Calu3 (cell line): ENCODE data around the gene TNKS1BP1. TPM values are rescaled to one million over a fixed set of nuclear protein-coding genes. Genes with fewer than 3 reads are reported as not detected.

ENCODE experiments used
- BruUV-seq: library from RNA; stranded (reverse); fragments of 400-500 nt; replicated peaks from 2 replicates; lab custom pipeline; 2021; lab: Mats Ljungman, UMichigan
- CTCF ChIA-PET: fragments of 300-600 bp; sonication (Branson Sonifier 250); formaldehyde crosslinking; loops from one replicate; lab custom pipeline; 2022; ENCODE audit warnings: antibody characterized with exemption; lab: Charles Lee
- DNase-seq: peaks from one replicate; pipeline ENCODE4 v3.0.0; 2022
- H3K27ac Mint-ChIP-seq: one replicate; pipeline ENCODE4 v1.8.0; 2022; ENCODE audit warnings: mixed read lengths; ENCODE audit not compliant: unreplicated experiment
- H3K27me3 Mint-ChIP-seq: one replicate; pipeline ENCODE4 v1.8.0; 2022; ENCODE audit warnings: mixed read lengths; ENCODE audit not compliant: unreplicated experiment
- H3K36me3 Mint-ChIP-seq: one replicate; pipeline ENCODE4 v1.8.0; 2022; ENCODE audit warnings: mild to moderate bottlenecking, moderate library complexity, mixed read lengths; ENCODE audit not compliant: insufficient read depth, unreplicated experiment
- H3K4me1 Mint-ChIP-seq: one replicate; pipeline ENCODE4 v1.8.0; 2022; ENCODE audit warnings: mild to moderate bottlenecking, low read depth, mixed read lengths; ENCODE audit not compliant: unreplicated experiment
- H3K4me3 Mint-ChIP-seq: one replicate; pipeline ENCODE4 v1.8.0; 2022; ENCODE audit warnings: mild to moderate bottlenecking, low read depth, moderate library complexity, mixed read lengths; ENCODE audit not compliant: unreplicated experiment
- H3K9me3 Mint-ChIP-seq: one replicate; pipeline ENCODE4 v1.8.0; 2022; ENCODE audit warnings: low read depth, mixed read lengths; ENCODE audit not compliant: unreplicated experiment
- intact Hi-C: fragments of 100-400 bp; cut with micrococcal nuclease; formaldehyde crosslinking; loops from one replicate; pipeline ENCODE4 v1.10.0; 2022; ENCODE audit not compliant: unreplicated experiment
- total RNA-seq: library from RNA; stranded (reverse); gene quantifications from 2 replicates; pipeline ENCODE4 v1.2.3, GENCODE V29; 2022
- TF ChIP-seq, protein P1 (sequence below): fragments of 200-600 bp; IDR thresholded peaks from one replicate; pipeline ENCODE4 v1.8.0; 2022; ENCODE audit warnings: antibody characterized with exemption; ENCODE audit not compliant: unreplicated experiment

TNKS1BP1 gene
- total RNA-seq, 1 experiment from 2014 or later = 151 TPM

DNA sequence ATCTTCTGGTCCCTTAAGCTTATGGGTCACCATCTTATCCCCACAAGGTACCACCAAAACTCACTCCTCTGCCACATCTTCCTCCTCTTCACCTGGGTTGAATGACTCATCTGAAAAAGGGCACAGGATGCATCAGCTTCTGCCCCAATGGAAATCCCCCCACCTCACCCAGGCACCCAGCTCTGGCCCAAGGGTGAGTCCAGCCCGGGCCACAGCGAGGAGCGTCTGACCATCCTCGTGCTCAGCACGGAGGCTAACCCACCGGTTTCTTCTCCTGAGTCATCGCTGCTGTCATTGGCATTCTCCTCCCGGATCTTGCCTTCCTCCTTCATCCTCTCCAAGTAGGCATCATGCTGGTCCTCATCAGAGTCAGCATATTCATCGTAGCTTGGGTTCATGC, 5.3 kb upstream of the TNKS1BP1 start:
- TF ChIP-seq, protein P1, sequence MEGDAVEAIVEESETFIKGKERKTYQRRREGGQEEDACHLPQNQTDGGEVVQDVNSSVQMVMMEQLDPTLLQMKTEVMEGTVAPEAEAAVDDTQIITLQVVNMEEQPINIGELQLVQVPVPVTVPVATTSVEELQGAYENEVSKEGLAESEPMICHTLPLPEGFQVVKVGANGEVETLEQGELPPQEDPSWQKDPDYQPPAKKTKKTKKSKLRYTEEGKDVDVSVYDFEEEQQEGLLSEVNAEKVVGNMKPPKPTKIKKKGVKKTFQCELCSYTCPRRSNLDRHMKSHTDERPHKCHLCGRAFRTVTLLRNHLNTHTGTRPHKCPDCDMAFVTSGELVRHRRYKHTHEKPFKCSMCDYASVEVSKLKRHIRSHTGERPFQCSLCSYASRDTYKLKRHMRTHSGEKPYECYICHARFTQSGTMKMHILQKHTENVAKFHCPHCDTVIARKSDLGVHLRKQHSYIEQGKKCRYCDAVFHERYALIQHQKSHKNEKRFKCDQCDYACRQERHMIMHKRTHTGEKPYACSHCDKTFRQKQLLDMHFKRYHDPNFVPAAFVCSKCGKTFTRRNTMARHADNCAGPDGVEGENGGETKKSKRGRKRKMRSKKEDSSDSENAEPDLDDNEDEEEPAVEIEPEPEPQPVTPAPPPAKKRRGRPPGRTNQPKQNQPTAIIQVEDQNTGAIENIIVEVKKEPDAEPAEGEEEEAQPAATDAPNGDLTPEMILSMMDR = no peak
- Mint-ChIP-seq H3K4me3 (no peak overlapping the region), H3K27ac (no peak overlapping the region), H3K27me3 (no peaks in the 10 kb centered on the region), H3K36me3 (peaks cover 82% of the 10 kb centered on the region), H3K9me3 (no peaks in the 10 kb centered on the region), H3K4me1 (peaks cover 55% of the 10 kb centered on the region)
- CTCF ChIA-PET = no interaction called here
- no peak for DNase-seq
- BruUV-seq = no TSS peak
- intact Hi-C loops = no loop called here

DNA sequence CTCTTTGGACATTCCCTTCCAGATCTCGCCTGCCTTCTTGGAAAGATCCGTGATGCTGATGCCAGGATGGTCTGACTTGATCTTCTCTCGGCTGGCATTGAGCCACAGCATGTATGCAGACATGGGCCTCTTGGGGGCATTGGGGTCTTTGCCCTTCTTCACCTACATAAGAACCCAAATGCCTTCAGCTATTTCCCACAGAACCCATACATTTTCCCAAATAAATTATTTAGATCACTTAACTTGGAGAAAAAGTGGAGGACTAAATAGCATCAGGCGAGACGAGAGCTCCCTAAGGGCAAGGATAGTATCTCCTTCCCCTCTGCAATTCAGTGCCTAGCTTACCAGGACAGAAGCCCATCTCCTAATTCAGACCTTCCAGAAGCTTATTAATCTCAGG, 3.0 kb upstream of the TNKS1BP1 start:
- peak overlapping the region; percentile 24 for H3K27ac Mint-ChIP-seq
- no peaks in the 10 kb centered on the region for H3K27me3 Mint-ChIP-seq
- BruUV-seq = no TSS peak
- peaks cover 43% of the 10 kb centered on the region for H3K4me1 Mint-ChIP-seq
- H3K9me3 Mint-ChIP-seq = no peaks in the 10 kb centered on the region
- TF ChIP-seq, protein P1 = no peak
- no peak overlapping the region for H3K4me3 Mint-ChIP-seq
- no peak for DNase-seq
- peaks cover 80% of the 10 kb centered on the region for H3K36me3 Mint-ChIP-seq
- intact Hi-C loops = no loop called here
- CTCF ChIA-PET = interaction anchor here (0.5 kb wide), 1 partner anchor 615 kb away, joined by 4 read pairs; no protein-coding TSS in a partner anchor

DNA sequence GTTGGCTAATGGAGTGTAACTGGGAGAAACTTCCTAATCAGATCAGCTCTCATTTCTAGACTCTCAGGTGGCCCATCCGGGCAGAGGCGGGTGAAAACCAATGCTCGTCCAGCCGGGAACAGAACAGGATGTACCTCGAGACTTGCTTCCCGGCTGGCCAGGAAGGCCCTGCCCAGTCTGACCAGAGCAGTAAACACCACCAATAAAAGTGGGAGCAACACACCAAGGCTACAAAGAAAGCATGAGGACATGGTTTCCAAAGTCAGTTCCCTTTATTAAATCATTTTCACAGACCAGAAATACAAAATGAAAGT, 940 bp upstream of the TNKS1BP1 start:
- Mint-ChIP-seq H3K36me3 (peaks cover 84% of the 10 kb centered on the region), H3K27me3 (no peaks in the 10 kb centered on the region), H3K27ac (peak overlapping the region; percentile 98), H3K4me3 (peak overlapping the region; percentile 86), H3K9me3 (no peaks in the 10 kb centered on the region), H3K4me1 (peaks cover 64% of the 10 kb centered on the region)
- intact Hi-C loops = no loop called here
- CTCF ChIA-PET = interaction anchor here (0.7 to 0.9 kb wide), 2 partner anchors 14 to 1782 kb away, joined by 3 to 4 read pairs; no protein-coding TSS in a partner anchor
- DNase-seq = no peak
- BruUV-seq = no TSS peak
- TF ChIP-seq, protein P1 = no peak

DNA sequence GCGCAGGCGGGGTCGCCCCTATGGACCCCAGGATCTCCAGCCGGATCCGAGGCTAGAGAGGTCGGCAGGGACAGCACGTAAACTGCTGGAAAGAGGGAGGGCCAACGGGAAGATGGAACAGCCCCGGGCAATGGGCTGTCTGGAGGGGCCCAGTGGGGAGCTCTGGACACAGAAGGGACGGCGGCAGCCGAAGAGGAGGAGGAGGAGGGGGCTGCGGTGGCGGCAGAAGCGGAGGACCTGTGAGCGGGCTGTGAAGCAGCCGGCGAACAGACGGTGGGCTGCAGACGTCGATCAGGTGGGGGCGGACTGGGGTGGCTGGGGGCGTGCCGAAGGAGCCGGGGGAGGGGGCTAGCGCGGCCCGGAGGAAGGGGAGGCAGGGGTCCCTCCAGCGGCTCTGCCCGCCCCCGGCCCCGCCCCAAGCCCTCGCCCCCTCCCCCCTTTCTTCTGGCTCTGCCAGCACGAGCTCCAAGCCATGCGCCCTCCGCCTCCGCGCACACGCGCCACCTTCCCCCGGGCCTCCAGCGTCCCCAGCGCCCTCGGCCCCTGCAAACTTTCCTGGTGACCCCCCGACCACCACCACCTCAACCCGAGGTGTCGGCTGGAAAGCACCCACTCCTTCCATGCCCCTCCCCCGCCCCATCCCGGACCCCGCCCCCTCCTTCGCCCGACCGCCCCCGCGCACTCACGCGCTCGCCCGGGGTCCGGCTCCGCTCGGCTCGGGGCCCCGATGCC, 432 bp downstream of the TNKS1BP1 start:
- Mint-ChIP-seq H3K4me1 (peaks cover 67% of the 10 kb centered on the region), H3K36me3 (peaks cover 78% of the 10 kb centered on the region), H3K9me3 (no peaks in the 10 kb centered on the region), H3K27ac (peak overlapping the region; percentile 98), H3K27me3 (no peaks in the 10 kb centered on the region), H3K4me3 (peak overlapping the region; percentile 86)
- TF ChIP-seq, protein P1 = no peak
- CTCF ChIA-PET = interaction anchor here (0.6 to 0.9 kb wide), 3 partner anchors 13 to 17 kb away, joined by 3 to 4 read pairs (median 3); no protein-coding TSS in a partner anchor
- intact Hi-C loops = no loop called here
- peak; percentile 39 for DNase-seq
- no TSS peak for BruUV-seq
